ENCODE results near the gene SLX4IP. TPM values are rescaled to one million over a fixed set of nuclear protein-coding genes. Genes with fewer than 3 reads are reported as not detected.

Gene SLX4IP
- total RNA-seq, 2 experiments from 2014 or later: 8.8 to 8.9 TPM

DNA sequence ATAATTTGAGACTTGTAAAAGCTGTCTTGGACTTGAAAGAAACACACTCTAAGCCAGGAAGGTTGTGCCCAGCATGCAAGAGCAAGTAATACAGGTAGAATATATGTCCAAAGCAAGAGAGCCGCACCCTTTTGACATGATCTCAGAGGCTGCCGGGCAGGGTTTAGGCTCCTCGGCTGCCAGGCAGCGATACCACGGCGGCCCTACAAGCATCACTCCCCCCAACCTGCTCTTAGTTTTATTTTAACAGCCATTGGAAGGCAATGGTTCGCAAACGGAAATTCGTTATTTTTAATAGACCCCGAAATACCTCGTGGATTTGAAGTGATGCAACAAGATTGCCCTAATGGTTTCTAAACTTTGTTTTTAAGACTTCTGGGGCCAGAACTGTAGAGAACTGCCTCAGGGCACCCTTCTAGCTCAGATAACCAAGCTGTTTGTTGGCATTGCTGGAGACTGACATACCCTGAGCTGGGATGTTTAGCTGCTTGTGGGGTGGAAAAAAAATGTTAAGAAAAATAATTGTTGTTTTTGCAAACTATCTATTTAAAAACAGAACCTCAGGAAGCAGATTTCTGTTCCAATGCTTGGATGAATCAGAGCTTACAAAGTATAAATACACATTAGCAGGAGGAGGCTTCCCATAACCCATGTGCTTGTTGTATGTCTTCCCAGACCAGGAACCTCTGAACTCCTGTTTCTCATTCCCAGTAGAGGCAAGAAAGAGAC is 199.7 kb downstream of the SLX4IP start:
- Mint-ChIP-seq H3K36me3 (ENCODE audit: low read depth) (peaks cover 3% of the 10 kb centered on the region), H3K9me3 (ENCODE audit: insufficient read depth) (no peaks in the 10 kb centered on the region), H3K27ac (no peak overlapping the region), H3K4me3 (no peak overlapping the region), H3K27me3 (ENCODE audit: low read depth) (no peaks in the 10 kb centered on the region), H3K4me1 (ENCODE audit: low read depth) (no peaks in the 10 kb centered on the region)
- no peak for DNase-seq
- no peak for ATAC-seq
- ChIA-PET CTCF (no interaction called here), POLR2A (no interaction called here)

GRCh38 chr20:10635476-10636208 is 200.5 kb downstream of the SLX4IP start:
- H3K9me3 Mint-ChIP-seq (ENCODE audit: insufficient read depth): no peaks in the 10 kb centered on the region
- no peak for ATAC-seq
- no peak for DNase-seq
- ChIA-PET CTCF (no interaction called here), POLR2A (no interaction called here)
- H3K27me3 Mint-ChIP-seq (ENCODE audit: low read depth): no peaks in the 10 kb centered on the region
- H3K36me3 Mint-ChIP-seq (ENCODE audit: low read depth): peaks cover 3% of the 10 kb centered on the region
- H3K27ac Mint-ChIP-seq: no peak overlapping the region
- H3K4me1 Mint-ChIP-seq (ENCODE audit: low read depth): no peaks in the 10 kb centered on the region
- no peak overlapping the region for H3K4me3 Mint-ChIP-seq

- no peak overlapping the region for H3K4me3 Mint-ChIP-seq
- POLR2A ChIA-PET: no interaction called here
- H3K9me3 Mint-ChIP-seq (ENCODE audit: insufficient read depth): no peaks in the 10 kb centered on the region
- CTCF ChIA-PET: no interaction called here
- no peak overlapping the region for H3K27ac Mint-ChIP-seq
- ATAC-seq: no peak
- no peaks in the 10 kb centered on the region for H3K4me1 Mint-ChIP-seq (ENCODE audit: low read depth)
- H3K36me3 Mint-ChIP-seq (ENCODE audit: low read depth): peaks cover 3% of the 10 kb centered on the region
- no peaks in the 10 kb centered on the region for H3K27me3 Mint-ChIP-seq (ENCODE audit: low read depth)
- no peak for DNase-seq
Measured at GRCh38 chr20:10636326-10636818, 201.3 kb downstream of the SLX4IP start.

DNA sequence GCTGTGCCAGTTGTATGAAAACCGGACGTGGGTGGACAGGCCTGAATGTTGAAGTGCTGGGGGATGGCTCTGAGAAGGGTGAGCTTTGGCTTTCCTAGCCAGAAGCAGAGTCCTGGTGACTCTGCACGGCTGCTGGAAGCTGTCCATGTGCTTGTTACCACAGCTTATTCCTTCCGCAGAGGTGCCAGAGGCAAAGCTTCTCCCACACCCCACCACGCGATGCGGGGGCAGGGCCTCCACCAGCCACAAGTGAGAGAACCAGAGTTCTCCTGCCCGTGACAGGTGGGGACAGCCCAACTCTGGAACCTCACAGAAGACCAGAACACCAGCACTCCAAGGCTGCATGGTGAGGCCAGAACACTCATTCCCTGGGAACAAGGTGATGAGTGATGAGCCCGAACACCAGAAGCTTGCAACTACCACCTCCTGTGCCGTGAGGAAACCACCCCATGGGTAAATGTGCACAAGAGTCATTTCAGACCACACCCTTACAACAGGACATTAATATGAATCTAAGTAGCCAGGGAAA is 202.0 kb downstream of the SLX4IP start:
- H3K4me1 Mint-ChIP-seq (ENCODE audit: low read depth): no peaks in the 10 kb centered on the region
- DNase-seq (no peak), ATAC-seq (no peak)
- no peak overlapping the region for H3K27ac Mint-ChIP-seq
- no peaks in the 10 kb centered on the region for H3K9me3 Mint-ChIP-seq (ENCODE audit: insufficient read depth)
- H3K27me3 Mint-ChIP-seq (ENCODE audit: low read depth): no peaks in the 10 kb centered on the region
- no peak overlapping the region for H3K4me3 Mint-ChIP-seq
- ChIA-PET POLR2A (no interaction called here), CTCF (no interaction called here)
- peaks cover 3% of the 10 kb centered on the region for H3K36me3 Mint-ChIP-seq (ENCODE audit: low read depth)

GRCh38 chr20:10637563-10637962 is 202.5 kb downstream of the SLX4IP start:
- Mint-ChIP-seq H3K36me3 (ENCODE audit: low read depth) (peaks cover 6% of the 10 kb centered on the region), H3K4me1 (ENCODE audit: low read depth) (no peaks in the 10 kb centered on the region), H3K27ac (no peak overlapping the region), H3K27me3 (ENCODE audit: low read depth) (no peaks in the 10 kb centered on the region), H3K9me3 (ENCODE audit: insufficient read depth) (no peaks in the 10 kb centered on the region), H3K4me3 (no peak overlapping the region)
- ChIA-PET POLR2A (interaction anchor here (0.6 kb wide), 1 partner anchor 8 kb away, joined by 3 read pairs; no protein-coding TSS in a partner anchor), CTCF (no interaction called here)
- DNase-seq (no peak), ATAC-seq (no peak)

DNA sequence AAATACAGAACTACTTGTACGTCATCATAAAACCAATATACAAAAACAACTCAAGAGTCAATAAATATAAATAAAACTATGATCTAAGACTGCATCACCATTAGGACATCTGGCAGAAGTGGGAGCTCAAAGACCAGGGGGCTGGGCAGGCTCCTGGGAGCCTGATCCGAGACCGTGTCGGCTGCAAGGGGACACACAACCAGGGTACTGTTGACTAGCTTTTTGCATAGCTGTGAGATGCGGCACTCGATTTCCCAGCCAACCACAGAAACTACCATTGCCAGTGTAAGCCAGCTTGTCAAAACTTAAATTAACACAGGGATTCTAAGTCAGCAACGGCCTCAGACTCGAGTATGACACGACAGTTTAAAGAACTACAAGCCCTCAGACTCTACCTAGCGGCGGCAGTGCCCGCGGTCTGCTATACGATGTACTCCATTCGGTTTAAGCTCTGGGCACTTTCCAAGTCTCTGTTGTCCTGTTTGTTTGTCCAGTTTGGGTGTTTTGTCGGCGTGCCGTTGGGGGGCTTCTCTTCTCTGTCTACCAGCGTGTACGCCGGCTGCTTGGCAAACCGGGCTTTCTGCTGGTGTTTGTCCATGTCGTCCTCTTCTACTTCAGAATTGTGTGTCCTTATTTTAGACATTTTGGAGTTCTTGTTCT is 204.1 kb downstream of the SLX4IP start:
- ATAC-seq: no peak
- DNase-seq: no peak
- Mint-ChIP-seq H3K27ac (no peak overlapping the region), H3K4me1 (ENCODE audit: low read depth) (peaks cover 2% of the 10 kb centered on the region), H3K27me3 (ENCODE audit: low read depth) (no peaks in the 10 kb centered on the region), H3K4me3 (no peak overlapping the region), H3K36me3 (ENCODE audit: low read depth) (peaks cover 8% of the 10 kb centered on the region), H3K9me3 (ENCODE audit: insufficient read depth) (no peaks in the 10 kb centered on the region)
- ChIA-PET POLR2A (interaction anchor here (0.7 kb wide), 1 partner anchor 10 kb away, joined by 3 read pairs; no protein-coding TSS in a partner anchor), CTCF (interaction anchor here (1.0 to 1.1 kb wide), 2 partner anchors 11 to 87 kb away, joined by 3 read pairs; no protein-coding TSS in a partner anchor)

- H3K4me1 Mint-ChIP-seq (ENCODE audit: low read depth): peaks cover 8% of the 10 kb centered on the region
- H3K4me3 Mint-ChIP-seq: no peak overlapping the region
- ChIA-PET POLR2A (interaction anchor here (0.7 to 0.9 kb wide), 2 partner anchors 8 to 9 kb away, joined by 3 read pairs; no protein-coding TSS in a partner anchor), CTCF (interaction anchor here (1.0 to 1.1 kb wide), 2 partner anchors 11 to 88 kb away, joined by 3 read pairs; no protein-coding TSS in a partner anchor)
- ATAC-seq (no peak), DNase-seq (no peak)
- no peaks in the 10 kb centered on the region for H3K27me3 Mint-ChIP-seq (ENCODE audit: low read depth)
- no peaks in the 10 kb centered on the region for H3K9me3 Mint-ChIP-seq (ENCODE audit: insufficient read depth)
- H3K36me3 Mint-ChIP-seq (ENCODE audit: low read depth): peaks cover 8% of the 10 kb centered on the region
- H3K27ac Mint-ChIP-seq: no peak overlapping the region
Measured at GRCh38 chr20:10639737-10640556, 204.8 kb downstream of the SLX4IP start.

DNA sequence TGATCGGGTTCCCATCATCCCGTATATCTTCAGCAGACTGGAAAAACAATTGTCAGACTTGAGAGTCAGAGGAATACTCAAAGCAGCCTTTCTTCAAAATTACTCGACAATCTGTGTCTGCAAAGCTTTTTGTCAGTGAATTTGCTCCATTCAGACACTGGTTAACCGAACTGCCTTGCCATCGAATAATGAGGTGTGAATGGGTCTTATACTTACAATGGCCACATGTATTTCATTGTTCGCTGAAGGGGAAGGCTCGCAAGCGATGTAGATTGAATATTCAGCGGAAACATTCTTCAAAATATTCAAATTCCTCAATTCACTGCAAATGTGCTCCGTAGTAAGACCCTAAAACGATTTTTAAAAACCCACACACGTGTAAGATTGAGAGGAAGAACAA is 205.8 kb downstream of the SLX4IP start:
- DNase-seq: no peak
- Mint-ChIP-seq H3K4me3 (no peak overlapping the region), H3K27ac (no peak overlapping the region), H3K27me3 (ENCODE audit: low read depth) (no peaks in the 10 kb centered on the region), H3K4me1 (ENCODE audit: low read depth) (peaks cover 8% of the 10 kb centered on the region), H3K9me3 (ENCODE audit: insufficient read depth) (no peaks in the 10 kb centered on the region), H3K36me3 (ENCODE audit: low read depth) (peaks cover 10% of the 10 kb centered on the region)
- CTCF ChIA-PET: no interaction called here
- POLR2A ChIA-PET: interaction anchor here (0.9 kb wide), 1 partner anchor 9 kb away, joined by 3 read pairs; no protein-coding TSS in a partner anchor
- ATAC-seq: no peak

DNA sequence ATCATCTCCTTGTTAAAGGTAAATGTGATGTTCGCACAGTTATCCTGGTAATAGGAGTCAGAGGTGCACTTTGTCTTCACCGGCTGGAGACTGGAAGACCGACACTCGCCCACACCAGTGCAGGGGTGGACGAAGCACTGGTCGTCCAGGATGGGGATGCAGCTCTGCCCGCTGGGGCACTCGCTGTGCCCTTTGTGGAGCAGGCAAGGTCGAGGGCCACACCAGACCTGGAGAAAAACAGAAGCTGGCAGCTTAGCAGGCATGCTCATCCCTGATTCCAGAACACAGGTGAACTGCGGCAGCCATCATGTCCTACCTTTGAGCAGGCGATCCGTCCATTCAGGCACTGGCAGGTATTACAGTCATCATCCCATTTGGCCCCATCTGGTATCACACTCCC is 206.4 kb downstream of the SLX4IP start:
- Mint-ChIP-seq H3K9me3 (ENCODE audit: insufficient read depth) (no peaks in the 10 kb centered on the region), H3K36me3 (ENCODE audit: low read depth) (peaks cover 10% of the 10 kb centered on the region), H3K27me3 (ENCODE audit: low read depth) (no peaks in the 10 kb centered on the region), H3K4me1 (ENCODE audit: low read depth) (peaks cover 8% of the 10 kb centered on the region), H3K27ac (no peak overlapping the region), H3K4me3 (no peak overlapping the region)
- DNase-seq: no peak
- CTCF ChIA-PET: no interaction called here
- POLR2A ChIA-PET: no interaction called here
- no peak for ATAC-seq

GRCh38 chr20:10641893-10642292 is 206.8 kb downstream of the SLX4IP start:
- Mint-ChIP-seq H3K36me3 (ENCODE audit: low read depth) (peaks cover 10% of the 10 kb centered on the region), H3K9me3 (ENCODE audit: insufficient read depth) (no peaks in the 10 kb centered on the region), H3K4me3 (no peak overlapping the region), H3K4me1 (ENCODE audit: low read depth) (peaks cover 8% of the 10 kb centered on the region), H3K27ac (no peak overlapping the region), H3K27me3 (ENCODE audit: low read depth) (no peaks in the 10 kb centered on the region)
- no peak for ATAC-seq
- POLR2A ChIA-PET: no interaction called here
- no peak for DNase-seq
- CTCF ChIA-PET: no interaction called here

- POLR2A ChIA-PET: no interaction called here
- Mint-ChIP-seq H3K27ac (no peak overlapping the region), H3K36me3 (ENCODE audit: low read depth) (peaks cover 10% of the 10 kb centered on the region), H3K4me1 (ENCODE audit: low read depth) (peaks cover 8% of the 10 kb centered on the region), H3K27me3 (ENCODE audit: low read depth) (no peaks in the 10 kb centered on the region), H3K4me3 (no peak overlapping the region), H3K9me3 (ENCODE audit: insufficient read depth) (no peaks in the 10 kb centered on the region)
- ATAC-seq (no peak), DNase-seq (no peak)
- CTCF ChIA-PET: no interaction called here
Measured at GRCh38 chr20:10642856-10643559, 207.9 kb downstream of the SLX4IP start.
